Fibroblast of skin of left quadriceps (primary cell): ENCODE data around the gene GAL3ST1.
A peak's percentile ranks its signal among the peaks of the same experiment; 100 is the strongest.
"Not testable (repeated sequence)": the region's sequence is repeated elsewhere in the genome, so short reads cannot be mapped to it uniquely, and the experiment has no call there.

Experiments
- DNase-seq, 2 experiments: peaks; one replicate each; pipeline ENCODE4 v3.0.0-alpha.2; 2013; ENCODE audit warnings: low read depth in 2 of 2

GAL3ST1 gene, protein sequence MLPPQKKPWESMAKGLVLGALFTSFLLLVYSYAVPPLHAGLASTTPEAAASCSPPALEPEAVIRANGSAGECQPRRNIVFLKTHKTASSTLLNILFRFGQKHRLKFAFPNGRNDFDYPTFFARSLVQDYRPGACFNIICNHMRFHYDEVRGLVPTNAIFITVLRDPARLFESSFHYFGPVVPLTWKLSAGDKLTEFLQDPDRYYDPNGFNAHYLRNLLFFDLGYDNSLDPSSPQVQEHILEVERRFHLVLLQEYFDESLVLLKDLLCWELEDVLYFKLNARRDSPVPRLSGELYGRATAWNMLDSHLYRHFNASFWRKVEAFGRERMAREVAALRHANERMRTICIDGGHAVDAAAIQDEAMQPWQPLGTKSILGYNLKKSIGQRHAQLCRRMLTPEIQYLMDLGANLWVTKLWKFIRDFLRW

DNA sequence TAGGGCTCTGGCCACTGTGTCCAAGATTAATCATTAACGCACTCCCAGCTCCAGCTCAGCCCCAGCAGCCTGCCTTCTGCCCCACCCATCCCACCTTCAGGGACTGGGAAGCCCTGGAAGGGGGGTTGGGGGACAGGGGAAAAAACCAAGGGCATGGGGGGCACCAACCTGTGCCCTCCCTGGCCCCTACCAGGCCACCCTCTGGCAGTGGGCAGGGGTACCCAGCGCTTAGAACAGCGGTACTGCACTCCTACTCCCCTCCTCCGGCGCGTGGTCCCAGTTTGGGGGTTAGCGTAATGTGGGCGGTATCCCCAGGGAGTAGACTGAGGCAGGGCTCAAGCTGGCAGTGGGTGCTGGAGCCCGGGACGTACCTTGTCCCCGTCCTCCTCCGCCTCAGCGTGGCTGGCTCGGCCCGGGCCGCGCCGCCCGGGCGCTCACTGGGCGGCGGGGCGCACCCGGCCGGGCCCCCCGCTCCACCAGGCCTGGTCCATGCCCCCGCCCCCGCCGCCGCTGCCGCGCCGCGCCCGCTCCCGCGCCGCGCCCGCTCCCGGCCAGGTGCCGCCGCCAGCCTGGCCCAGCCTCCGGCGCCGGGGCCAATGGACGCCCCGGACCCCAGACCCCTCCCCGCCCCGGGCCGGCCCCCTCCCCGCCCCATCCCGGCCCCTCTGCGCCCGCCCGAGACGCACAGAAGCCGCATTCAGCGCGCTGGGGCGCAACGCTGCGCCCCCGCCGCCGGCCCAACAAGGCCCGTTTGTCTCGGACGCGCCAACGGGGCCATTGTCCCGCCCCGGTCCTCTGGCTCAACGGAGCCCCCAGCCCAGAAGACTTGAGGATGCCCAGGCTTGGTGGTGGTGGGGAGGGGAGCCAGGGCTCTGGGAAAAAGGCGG, at the start of gene GAL3ST1:
TSS of gene GAL3ST1 (minus strand) at position 571 of the 887 bp plus-strand sequence. CDS start 17,273 bp downstream, outside the sequence.
- no peak for DNase-seq

DNA sequence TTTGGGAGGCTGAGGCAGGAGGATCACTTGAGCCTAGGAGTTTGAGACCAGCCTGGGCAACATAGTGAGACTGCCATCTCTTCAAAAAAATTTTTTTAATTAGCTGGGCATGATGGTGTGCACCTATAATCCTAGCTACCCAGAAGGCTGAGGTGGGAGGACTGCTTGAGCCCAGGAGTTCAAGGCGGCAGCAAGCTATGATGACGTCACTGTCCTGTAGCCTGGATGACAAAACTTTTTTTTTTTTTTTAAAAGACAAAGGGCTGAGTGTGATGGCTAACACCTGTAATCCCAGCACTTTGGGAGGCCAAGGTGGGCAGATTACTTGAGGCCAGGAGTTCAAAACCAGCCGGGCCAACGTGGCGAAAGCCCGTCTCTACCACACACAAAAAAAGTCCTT, 45.4 kb upstream of the GAL3ST1 start:
- DNase-seq, result not testable (repeated sequence)

DNA sequence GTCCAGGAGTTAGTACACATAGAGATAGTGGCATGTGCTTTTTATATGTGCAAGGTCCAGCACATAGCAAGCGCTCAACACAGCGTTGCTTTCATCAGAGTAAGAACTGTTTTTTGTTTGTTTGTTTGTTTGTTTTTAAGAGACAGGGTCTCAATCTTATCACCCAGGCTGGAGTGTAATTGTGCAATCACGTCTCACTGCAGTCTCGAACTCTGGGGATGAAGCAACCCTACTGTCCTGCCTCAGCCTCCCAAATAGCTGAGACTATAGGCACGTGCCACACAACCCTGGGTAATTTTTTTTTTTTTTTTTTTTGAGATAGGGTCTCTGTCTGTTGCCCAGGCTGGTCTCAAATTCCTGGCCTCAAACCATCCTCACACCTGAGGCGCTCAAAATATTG, 43.4 kb upstream of the GAL3ST1 start:
- DNase-seq, result no peak

GRCh38 chr22:30615543-30615954, 41.1 kb upstream of the GAL3ST1 start:
- no peak for DNase-seq

GRCh38 chr22:30614879-30615278, 40.4 kb upstream of the GAL3ST1 start:
- no peak for DNase-seq

DNA sequence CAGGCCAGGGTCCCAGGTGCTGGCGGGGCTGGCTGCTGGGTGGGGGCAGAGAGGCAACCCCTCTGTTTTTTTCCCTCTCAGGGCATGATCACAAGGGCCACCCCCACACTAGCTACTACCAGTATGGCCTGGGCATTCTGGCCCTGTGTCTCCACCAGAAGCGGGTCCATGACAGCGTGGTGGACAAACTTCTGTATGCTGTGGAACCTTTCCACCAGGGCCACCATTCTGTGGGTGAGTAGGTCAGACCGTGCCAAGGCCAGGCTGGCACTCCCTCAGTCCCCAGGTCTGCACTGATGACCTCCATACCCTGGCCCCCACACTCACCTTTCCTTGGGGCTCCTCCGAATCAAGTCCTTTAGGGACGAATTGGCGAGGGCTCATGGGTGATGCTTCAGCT, 39.8 kb upstream of the GAL3ST1 start:
- DNase-seq, result no peak

DNA sequence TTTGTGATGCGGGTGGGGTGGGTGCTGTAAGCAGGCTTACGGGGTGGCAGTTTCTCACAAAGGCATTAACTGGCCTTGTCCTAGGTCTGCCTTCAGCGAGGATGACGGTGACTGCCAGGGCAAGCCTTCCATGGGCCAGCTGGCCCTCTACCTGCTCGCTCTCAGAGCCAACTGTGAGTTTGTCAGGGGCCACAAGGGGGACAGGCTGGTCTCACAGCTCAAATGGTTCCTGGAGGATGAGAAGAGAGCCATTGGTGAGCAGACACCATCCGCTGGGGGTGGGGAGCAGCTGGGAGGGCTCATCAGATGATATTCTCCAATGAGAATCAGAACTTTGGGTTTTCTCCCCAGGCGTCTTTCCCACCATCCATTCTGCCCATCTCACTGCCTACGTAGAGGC, 38.3 kb upstream of the GAL3ST1 start:
- no peak for DNase-seq

- DNase-seq, result no peak
These were observed 36.7 kb upstream of the GAL3ST1 start for GRCh38 chr22:30611197-30611596.

DNA sequence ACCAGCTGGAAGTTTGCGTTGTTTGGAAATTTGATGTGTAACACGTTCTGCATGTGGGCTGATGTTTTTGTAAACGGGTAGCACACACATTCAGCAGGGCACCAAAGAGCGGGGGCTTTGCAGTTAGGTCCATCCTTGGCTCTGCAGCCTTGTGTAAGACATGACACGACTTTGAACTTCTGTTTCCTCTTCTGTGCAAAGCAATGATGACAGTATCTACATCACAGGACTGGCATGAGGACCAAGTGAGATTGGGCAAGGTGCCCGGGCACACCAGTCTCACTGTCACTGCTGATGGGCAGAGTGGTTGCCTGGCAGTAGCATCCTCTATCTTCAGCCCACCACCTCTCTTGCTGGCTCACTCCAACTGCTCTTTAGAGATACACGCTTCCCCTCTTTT, 35.8 kb upstream of the GAL3ST1 start:
- no peak for DNase-seq

DNA sequence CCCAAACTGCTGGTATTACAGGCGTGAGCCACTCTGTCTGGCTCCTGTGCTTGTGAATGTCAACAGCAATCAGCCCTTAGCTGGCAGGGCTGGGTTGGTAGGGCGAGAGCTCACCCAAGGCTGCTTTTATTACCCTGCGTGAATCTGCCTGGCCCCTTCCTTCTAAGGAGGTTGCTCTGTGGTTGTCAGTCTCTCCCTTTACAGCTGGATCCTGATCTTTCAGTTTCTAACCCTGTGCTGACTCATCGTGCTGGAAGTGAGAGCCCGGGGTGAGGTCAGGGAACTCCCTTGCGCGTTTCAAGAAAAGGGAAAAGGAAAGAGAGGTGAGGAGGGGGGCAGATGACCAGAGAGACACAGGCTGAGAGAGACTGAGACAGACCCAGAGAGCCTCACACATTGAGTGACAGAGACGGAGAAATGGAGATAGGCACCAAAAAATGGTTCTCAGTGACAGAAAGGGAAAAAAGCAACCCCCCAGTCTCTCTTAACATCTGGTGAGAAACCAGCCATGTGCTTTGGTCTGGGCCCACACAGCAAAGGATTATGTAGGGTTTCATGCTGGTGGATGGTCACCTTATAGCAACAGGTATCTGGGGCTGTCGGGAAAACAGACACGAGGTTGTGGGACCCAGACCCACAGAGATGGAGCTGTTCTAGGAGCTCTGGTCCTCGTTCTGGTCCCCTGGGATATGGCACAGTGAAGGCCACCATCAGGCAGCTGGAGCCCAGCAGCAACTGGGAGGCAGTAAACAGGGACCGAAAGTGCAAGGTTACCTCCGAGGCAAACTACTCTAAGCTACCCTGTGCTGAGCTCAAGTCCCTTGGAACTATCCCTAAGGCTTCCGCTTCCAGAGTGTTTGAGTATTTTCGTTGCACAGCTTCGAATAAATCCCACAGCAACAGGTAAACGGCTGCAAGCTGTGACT, 35.1 kb upstream of the GAL3ST1 start:
- peak in 1 of 2 experiments; percentile 25 for DNase-seq

- no peak for DNase-seq
These were observed 33.5 kb upstream of the GAL3ST1 start for GRCh38 chr22:30607939-30608338.

- DNase-seq, result no peak
These were observed 33.0 kb upstream of the GAL3ST1 start for GRCh38 chr22:30607300-30607930.

DNA sequence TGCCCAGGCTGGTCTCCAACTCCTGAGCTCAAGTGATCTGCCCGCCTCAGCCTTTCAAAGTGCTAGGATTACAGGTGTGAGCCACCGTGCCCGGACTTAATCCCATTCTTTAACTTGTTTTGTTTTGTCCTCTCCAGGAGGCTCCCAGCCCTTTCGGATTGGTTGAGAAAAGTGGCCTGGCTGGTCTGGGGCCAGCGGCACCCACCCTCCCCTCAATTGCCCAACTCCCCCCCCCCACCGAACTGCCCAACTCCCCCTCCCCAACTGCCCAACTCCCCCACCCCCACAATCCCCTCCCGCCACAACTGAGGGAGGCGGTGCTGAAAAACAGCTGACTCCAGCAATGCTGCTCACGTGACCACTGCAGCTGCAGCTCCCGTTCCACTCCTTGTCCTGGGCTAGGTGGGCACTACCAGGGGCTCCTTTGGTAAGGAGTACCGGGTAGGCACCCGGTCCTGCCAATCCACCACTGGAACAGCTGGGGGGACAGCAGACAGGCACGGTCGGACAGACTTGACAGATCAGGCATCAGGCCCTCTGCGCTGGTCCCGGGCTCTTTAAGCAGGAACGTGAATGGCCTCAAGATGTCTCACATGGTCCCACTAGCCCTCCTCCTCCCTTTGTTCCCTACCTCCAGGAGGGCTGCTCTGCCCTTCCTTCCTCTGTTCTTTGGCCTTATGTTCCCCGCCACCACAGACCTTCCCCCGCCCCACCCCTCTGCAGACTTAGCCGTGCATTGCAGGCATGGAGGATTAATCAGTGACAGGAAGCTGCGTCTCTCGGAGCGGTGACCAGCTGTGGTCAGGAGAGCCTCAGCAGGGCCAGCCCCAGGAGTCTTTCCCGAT, 32.2 kb upstream of the GAL3ST1 start, which contains the start of gene TCN2:
TSS of gene TCN2 (plus strand) at position 720 of the 845 bp plus-strand sequence. CDS start 158 bp downstream, outside the sequence.
- no peak for DNase-seq

DNA sequence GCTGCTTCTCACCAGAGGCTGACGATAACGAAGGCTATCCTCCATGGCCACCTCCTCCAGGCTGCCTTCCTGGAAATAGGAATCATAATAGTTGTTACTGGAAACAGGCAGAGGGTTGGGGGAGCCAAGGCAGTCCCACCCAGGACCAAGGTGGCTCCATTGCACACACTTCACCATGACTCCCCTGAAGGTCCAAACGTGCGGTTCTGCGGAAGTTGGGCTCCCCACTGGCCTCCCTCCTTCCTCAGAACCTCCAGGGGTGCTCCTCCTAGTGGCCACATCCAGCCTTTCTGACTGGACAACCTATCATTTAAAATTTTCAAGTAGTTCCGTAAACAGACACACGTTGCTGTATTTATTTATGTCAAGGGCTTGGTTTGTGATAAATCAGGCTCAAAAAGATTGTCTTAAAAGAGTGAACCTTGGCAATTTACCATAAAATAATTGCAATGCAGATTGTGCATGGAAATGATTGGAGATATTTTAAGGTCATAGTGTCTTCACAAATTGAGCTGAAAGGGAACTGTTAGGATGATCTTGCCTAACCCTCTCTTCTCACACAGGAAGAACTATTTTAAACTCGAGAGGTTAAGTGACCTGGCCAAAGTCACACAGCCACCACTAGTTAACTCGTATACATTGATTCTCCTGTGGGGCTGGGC, 31.1 kb upstream of the GAL3ST1 start:
- no peak for DNase-seq

DNA sequence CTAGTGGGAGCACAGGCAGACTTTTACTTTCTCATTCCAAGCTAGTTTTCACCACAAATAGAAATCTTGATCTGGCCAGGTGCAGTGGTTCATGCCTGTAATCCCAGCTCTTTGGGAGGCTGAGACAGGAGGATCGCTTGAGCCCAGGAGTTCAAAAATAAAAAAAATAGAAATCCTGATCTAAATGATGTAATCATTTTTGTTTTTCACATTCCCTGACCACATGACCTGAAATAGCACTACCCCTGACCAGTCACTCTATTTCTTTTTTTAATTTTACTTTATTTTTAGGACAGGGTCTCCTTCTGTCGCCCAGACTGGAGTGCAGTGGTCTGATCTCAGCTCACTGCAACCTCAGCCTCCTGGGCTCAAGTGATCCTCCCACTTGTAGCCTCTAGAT, 30.3 kb upstream of the GAL3ST1 start:
- no peak for DNase-seq

DNA sequence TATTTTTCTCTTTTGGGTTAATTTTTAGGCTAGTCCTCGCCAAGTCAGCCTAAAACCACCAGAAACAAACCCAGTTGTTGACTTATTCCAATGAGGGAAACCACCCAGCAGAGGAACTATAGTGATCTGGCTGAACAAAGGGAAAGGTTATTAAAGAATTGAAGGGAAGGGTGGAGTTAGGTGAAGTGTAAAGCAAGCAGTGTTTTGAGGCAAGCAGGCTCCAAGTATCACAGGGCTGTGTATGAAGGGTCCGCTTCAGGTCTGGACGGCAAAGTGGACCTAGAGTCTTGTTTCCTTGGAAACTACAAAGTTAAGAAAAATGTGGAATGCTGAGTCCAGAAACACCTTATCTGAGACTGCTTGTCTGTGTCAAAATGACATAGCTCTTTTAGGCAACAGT, 29.3 kb upstream of the GAL3ST1 start:
- no peak for DNase-seq

- no peak for DNase-seq
These were observed 27.6 kb upstream of the GAL3ST1 start for GRCh38 chr22:30602049-30602448.

- DNase-seq, result no peak
These were observed 27.0 kb upstream of the GAL3ST1 start for GRCh38 chr22:30601464-30601863.

- no peak for DNase-seq
These were observed 26.5 kb upstream of the GAL3ST1 start for GRCh38 chr22:30600921-30601320.

DNA sequence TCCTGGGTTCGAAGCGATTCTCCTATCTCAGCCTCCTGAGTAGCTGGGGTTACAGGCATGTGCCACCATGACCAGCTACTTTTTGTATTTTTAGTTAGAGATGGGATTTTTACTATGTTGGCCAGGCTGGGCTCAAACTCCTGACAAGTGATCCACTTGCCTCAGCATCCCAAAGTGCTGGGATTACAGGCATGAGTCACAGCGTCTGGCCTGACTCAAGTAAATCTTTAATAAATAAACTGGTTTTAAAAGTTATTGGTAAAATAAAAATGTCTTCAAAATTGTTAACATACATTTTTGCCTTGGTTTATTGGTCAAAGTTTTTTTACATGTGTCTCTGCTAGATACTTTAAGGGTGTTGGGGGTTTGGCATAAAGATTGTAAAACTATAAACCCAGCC, 24.5 kb upstream of the GAL3ST1 start:
- no peak for DNase-seq
